Suprapubic skin (tissue), 4 donors: Measurements from ENCODE around the gene PLXNB3. TPM values are rescaled to one million over a fixed set of nuclear protein-coding genes. Genes with fewer than 3 reads are reported as not detected.

Experiments
- DNase-seq, 2 donors: peaks; one replicate each; pipeline ENCODE4 v3.0.0-alpha.2; 2019; ENCODE audit warnings: low spot score in 2 of 2
- H3K27ac ChIP-seq: fragments of 200-600 bp; sonication (generic); one replicate; pipeline ENCODE4 v1.5.1; 2019
- H3K27me3 ChIP-seq: fragments of 200-600 bp; sonication (generic); one replicate; pipeline ENCODE4 v1.5.1; 2019
- H3K36me3 ChIP-seq: fragments of 200-600 bp; sonication (generic); one replicate; pipeline ENCODE4 v1.5.1; 2019
- H3K4me1 ChIP-seq: fragments of 200-600 bp; sonication (generic); one replicate; pipeline ENCODE4 v1.5.1; 2019
- H3K4me3 ChIP-seq: fragments of 200-600 bp; sonication (generic); one replicate; pipeline ENCODE4 v1.5.1; 2019; ENCODE audit warnings: mild to moderate bottlenecking
- H3K9me3 ChIP-seq: fragments of 200-600 bp; sonication (generic); one replicate; pipeline ENCODE4 v1.5.1; 2019
- CTCF ChIP-seq, 2 donors: fragments of 200-600 bp in 1 of 2; fragments of 450-650 bp in 1 of 2; sonication (generic) in 1 of 2; IDR thresholded peaks; one replicate each; pipeline ENCODE4 v1.5.1; 2016 to 2019; ENCODE audit warnings: antibody characterized with exemption in 2 of 2, mild to moderate bottlenecking in 1 of 2, moderate library complexity in 1 of 2
- EP300 ChIP-seq: sonication (generic); formaldehyde crosslinking; IDR thresholded peaks from one replicate; pipeline ENCODE4 v1.6.1; 2017; ENCODE audit warnings: antibody characterized with exemption
- POLR2A ChIP-seq, 2 donors: fragments of 450-650 bp; IDR thresholded peaks; one replicate each; pipeline ENCODE4 v1.6.1; 2017; ENCODE audit warnings: antibody characterized with exemption in 2 of 2, mild to moderate bottlenecking in 2 of 2, moderate library complexity in 2 of 2
- POLR2AphosphoS5 ChIP-seq, 3 donors: sonication (generic); formaldehyde crosslinking; IDR thresholded peaks; one replicate each; pipeline ENCODE4 v1.6.1; 2017; ENCODE audit warnings: antibody characterized with exemption in 3 of 3
- WGBS: methylation state at CpG from one replicate; pipeline ENCODE4 v1.1.5; 2018; 5-methylcytosine and 5-hydroxymethylcytosine counted together
- total RNA-seq, 4 donors: library from RNA; depleted of rRNA; stranded (reverse); fragments of >200 nt; gene quantifications; one replicate each; pipeline ENCODE4 v1.1.0, GENCODE V29; 2016

The PLXNB3 gene
- total RNA-seq, 4 donors from 2014 or later: 13.5 to 23.9 (median 19.8) TPM

- H3K4me1 ChIP-seq: peaks cover 21% of the 10 kb centered on the region
- no peak overlapping the region for H3K27ac ChIP-seq
- 92% methylated on average over 12 of the region's 23 CpGs for WGBS
- TF ChIP-seq POLR2A (IDR thresholded peaks at IDR 0.05): no peak
- TF ChIP-seq CTCF (IDR thresholded peaks at IDR 0.05): no peak
- TF ChIP-seq EP300: no peak
- TF ChIP-seq POLR2AphosphoS5 (IDR thresholded peaks at IDR 0.05): no peak
- peak in 1 of 2 donors; percentile 59 for DNase-seq
- H3K9me3 ChIP-seq: no peaks in the 10 kb centered on the region
- H3K27me3 ChIP-seq: no peaks in the 10 kb centered on the region
- no peak overlapping the region for H3K4me3 ChIP-seq
- no peaks in the 10 kb centered on the region for H3K36me3 ChIP-seq
These were observed 5.3 kb downstream of the PLXNB3 start for GRCh38 chrX:153769158-153769864.

GRCh38 chrX:153769865-153770600, 6.0 kb downstream of the PLXNB3 start:
- no peaks in the 10 kb centered on the region for H3K27me3 ChIP-seq
- 86% methylated on average over 16 of the region's 25 CpGs for WGBS
- no peak for DNase-seq
- H3K9me3 ChIP-seq: no peaks in the 10 kb centered on the region
- no peaks in the 10 kb centered on the region for H3K36me3 ChIP-seq
- H3K4me1 ChIP-seq: peaks cover 14% of the 10 kb centered on the region
- no peak for TF ChIP-seq POLR2A (IDR thresholded peaks at IDR 0.05)
- TF ChIP-seq EP300: no peak
- no peak for TF ChIP-seq POLR2AphosphoS5 (IDR thresholded peaks at IDR 0.05)
- no peak for TF ChIP-seq CTCF (IDR thresholded peaks at IDR 0.05)
- no peak overlapping the region for H3K27ac ChIP-seq
- no peak overlapping the region for H3K4me3 ChIP-seq

GRCh38 chrX:153770601-153771414, 6.8 kb downstream of the PLXNB3 start:
- no peaks in the 10 kb centered on the region for H3K36me3 ChIP-seq
- H3K27ac ChIP-seq: no peak overlapping the region
- TF ChIP-seq CTCF (IDR thresholded peaks at IDR 0.05) (no peak), POLR2AphosphoS5 (IDR thresholded peaks at IDR 0.05) (no peak), POLR2A (IDR thresholded peaks at IDR 0.05) (no peak), EP300 (no peak)
- H3K4me3 ChIP-seq: no peak overlapping the region
- no peak for DNase-seq
- H3K4me1 ChIP-seq: peaks cover 9% of the 10 kb centered on the region
- no peaks in the 10 kb centered on the region for H3K27me3 ChIP-seq
- WGBS: 86% methylated on average over 8 of the region's 18 CpGs
- H3K9me3 ChIP-seq: no peaks in the 10 kb centered on the region

GRCh38 chrX:153771415-153772315, 7.6 kb downstream of the PLXNB3 start:
- H3K9me3 ChIP-seq: no peaks in the 10 kb centered on the region
- H3K27ac ChIP-seq: no peak overlapping the region
- DNase-seq: peak in 1 of 2 donors; percentile 60
- H3K36me3 ChIP-seq: no peaks in the 10 kb centered on the region
- no peaks in the 10 kb centered on the region for H3K27me3 ChIP-seq
- peaks cover under 1% of the 10 kb centered on the region for H3K4me1 ChIP-seq
- no peak overlapping the region for H3K4me3 ChIP-seq
- no peak for TF ChIP-seq POLR2A (IDR thresholded peaks at IDR 0.05)
- TF ChIP-seq POLR2AphosphoS5 (IDR thresholded peaks at IDR 0.05): no peak
- TF ChIP-seq CTCF (IDR thresholded peaks at IDR 0.05): no peak
- no peak for TF ChIP-seq EP300
- WGBS: 82% methylated on average over 10 of the region's 37 CpGs
